ENCODE data around the gene GFOD2.

Gene GFOD2

GRCh38 chr16:67647111-67647651, 71.9 kb downstream of the GFOD2 start:
- no peak for DNase-seq (ENCODE audit: low read depth in 1 of 2, low spot score in 1 of 2)

DNA sequence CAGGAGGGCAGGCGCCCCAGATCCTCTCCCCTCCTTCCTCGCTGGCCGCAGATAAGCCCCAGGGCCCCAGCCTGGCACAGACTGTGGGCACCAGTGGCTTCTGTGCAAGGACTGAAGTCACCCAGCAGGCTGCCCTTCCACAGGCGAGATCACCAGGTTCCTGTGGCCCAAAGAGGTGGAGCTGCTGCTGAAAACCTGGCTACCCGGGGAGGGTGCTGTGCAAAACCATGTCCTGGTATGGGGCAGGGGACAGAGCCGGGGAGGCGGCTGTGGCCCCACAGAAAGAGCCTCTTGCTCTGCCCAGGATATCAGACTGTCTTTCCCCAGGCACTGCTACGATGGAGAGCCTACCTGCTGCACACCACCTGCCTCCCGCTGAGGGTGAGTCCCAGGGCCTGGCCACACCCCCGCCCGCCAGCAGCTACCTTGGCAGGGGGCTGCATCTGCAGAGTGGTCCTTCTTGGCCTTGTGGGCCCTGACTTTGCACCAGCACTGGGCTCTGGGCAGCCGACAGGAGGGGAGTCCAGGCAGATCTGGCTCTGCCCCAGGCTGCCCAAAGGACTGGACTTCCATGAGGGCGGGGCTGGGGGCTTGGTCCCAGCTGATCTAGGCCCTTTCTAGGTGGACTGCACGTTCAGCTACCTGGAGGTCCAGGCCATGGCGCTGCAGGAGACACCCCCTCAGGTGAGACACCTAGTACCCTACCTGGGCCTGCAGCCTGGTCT, 73.6 kb downstream of the GFOD2 start:
- no peak for DNase-seq (ENCODE audit: low read depth in 1 of 2, low spot score in 1 of 2)

GRCh38 chr16:67644038-67644437, 75.1 kb downstream of the GFOD2 start:
- no peak for DNase-seq (ENCODE audit: low read depth in 1 of 2, low spot score in 1 of 2)

DNA sequence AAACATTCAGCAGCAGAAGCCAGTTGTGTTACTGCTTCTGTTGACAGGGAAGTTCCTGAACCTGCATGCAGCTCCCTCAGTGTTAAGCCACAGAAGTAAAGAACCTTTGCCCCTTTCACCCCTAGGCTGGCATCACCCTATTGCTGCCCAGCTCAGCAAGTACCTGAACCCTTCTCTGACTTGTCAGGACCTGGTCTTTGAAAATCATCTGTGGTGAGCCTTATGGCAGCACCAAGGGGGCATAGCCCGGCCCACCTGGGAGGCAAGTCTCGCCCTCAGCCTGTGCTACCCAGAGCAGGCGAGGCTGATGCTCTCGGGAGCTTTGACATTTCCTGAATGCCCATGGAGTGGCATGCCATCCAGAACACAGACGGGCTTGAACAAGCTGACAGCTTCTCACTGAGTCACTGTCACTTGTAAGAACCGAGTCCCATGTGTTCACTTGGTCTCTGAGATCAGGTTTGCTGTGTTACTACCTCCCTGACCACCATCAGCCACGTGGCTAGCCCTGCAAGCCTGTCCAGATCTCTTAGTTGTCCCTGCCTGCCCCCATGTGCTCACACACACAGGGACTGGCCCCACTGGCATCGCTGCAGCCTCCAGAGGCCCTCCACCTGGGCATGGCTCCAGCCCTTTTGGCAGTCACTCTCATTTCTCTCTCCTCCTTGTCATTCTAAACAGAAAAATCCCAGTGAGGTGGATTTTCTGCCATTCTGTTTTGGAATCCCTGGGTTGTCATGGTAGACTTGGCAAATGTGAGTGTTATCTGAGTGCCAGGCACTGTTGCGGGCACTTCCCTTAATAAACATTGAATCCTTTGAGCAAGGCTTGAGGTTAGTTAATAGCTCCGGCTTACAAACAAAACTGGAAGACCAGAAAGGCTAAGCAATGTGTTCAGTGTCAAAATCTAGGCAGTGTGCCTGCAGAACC, 77.1 kb downstream of the GFOD2 start:
- no peak for DNase-seq (ENCODE audit: low read depth in 1 of 2, low spot score in 1 of 2)

DNA sequence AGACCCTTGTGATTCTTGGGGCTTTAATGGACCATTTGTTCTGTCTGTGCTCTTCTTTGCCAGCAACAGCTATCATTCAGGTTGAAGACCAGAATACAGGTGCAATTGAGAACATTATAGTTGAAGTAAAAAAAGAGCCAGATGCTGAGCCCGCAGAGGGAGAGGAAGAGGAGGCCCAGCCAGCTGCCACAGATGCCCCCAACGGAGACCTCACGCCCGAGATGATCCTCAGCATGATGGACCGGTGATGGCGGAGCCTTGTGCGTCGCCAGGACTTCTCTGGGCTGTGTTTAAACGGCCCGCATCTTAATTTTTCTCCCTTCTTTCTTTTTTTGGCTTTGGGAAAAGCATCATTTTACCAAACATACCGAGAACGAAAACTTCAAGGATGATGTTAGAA, 81.5 kb downstream of the GFOD2 start:
- DNase-seq (ENCODE audit: low read depth in 1 of 2, low spot score in 1 of 2), result no peak

DNA sequence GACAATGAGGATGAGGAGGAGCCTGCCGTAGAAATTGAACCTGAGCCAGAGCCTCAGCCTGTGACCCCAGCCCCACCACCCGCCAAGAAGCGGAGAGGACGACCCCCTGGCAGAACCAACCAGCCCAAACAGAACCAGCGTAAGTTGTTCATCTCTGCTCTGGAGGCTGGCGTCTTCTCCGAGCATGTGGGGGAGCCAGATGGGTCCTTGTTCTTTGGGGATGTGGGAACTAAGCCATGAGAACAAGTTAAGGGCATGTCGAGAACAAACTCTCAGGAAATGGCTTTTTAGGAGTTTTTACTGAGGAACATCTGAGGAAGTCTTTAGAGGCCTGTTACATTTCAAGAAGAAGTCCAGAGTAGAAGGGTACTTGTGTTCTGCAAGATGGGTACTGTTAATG, 82.4 kb downstream of the GFOD2 start:
- DNase-seq (ENCODE audit: low read depth in 1 of 2, low spot score in 1 of 2), result no peak

DNA sequence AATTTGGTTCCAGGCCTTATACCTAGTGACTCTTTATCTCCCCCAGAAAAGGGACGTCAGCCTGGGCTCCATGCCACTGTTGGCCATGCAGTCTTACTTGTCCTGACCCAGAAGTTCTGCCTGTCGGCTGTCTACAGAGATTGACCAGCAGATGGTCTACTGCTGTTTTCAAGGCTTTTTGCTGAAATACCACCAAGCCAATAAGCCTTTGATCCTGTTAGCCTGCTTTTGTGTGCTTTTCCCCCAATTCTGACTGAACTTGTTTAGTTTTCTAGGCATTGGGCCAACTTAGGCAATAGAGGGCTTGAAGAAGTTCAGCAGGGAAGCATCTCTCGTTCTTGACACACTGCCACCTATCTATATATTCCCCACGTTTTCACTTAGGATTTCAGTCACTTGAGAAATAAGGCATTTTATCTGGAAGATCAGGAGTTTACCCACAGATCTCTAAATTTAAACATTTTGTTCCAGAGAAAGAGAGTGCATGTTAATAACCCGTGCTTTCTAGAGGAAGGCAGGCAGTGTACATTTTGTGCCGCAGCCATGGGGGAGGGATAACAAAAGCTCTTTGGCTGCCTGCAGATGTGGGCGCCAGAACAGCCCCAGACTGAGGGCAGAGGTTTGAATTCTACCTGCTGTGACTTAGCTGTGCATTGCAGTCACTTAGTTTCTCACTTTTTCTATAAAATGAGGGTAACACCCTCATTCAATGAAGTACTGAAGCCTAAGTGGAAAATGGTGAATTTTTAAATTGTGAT, 86.5 kb downstream of the GFOD2 start:
- DNase-seq (ENCODE audit: low read depth in 1 of 2, low spot score in 1 of 2), result no peak

- no peak for DNase-seq (ENCODE audit: low read depth in 1 of 2, low spot score in 1 of 2)
These were observed 90.9 kb downstream of the GFOD2 start for GRCh38 chr16:67628216-67628615.

Data from activated CD4-positive, alpha-beta T cell treated with anti-CD3 and anti-CD28 coated beads, Interleukin-2, amount 50 U/mL, for 24 hours (primary cell).